Activated CD4-positive, alpha-beta T cell treated with anti-CD3 and anti-CD28 coated beads, Interleukin-2, amount 50 U/mL, for 48 hours (primary cell): ENCODE data around the gene CTNNBIP1.

ENCODE experiments used
- DNase-seq, 2 experiments: peaks; one replicate each; pipeline ENCODE4 v3.0.0-alpha.2; 2020

The CTNNBIP1 gene

GRCh38 chr1:9852004-9852403 is 58.1 kb downstream of the CTNNBIP1 start:
- no peak for DNase-seq

GRCh38 chr1:9850442-9851162 is 59.5 kb downstream of the CTNNBIP1 start:
- no peak for DNase-seq

- no peak for DNase-seq
Measured at GRCh38 chr1:9849691-9850441, 60.2 kb downstream of the CTNNBIP1 start.

GRCh38 chr1:9848022-9848421 is 62.0 kb downstream of the CTNNBIP1 start:
- DNase-seq = no peak

GRCh38 chr1:9847269-9847668 is 62.8 kb downstream of the CTNNBIP1 start:
- no peak for DNase-seq

GRCh38 chr1:9846611-9847171 is 63.4 kb downstream of the CTNNBIP1 start:
- DNase-seq = no peak

- no peak for DNase-seq
Measured at GRCh38 chr1:9845914-9846313, 64.2 kb downstream of the CTNNBIP1 start.

GRCh38 chr1:9844756-9845155 is 65.3 kb downstream of the CTNNBIP1 start:
- DNase-seq = no peak

- no peak for DNase-seq
Measured at GRCh38 chr1:9844106-9844505, 66.0 kb downstream of the CTNNBIP1 start.

- no peak for DNase-seq
Measured at GRCh38 chr1:9843576-9843945, 66.5 kb downstream of the CTNNBIP1 start.

- no peak for DNase-seq
Measured at GRCh38 chr1:9842781-9843575, 67.1 kb downstream of the CTNNBIP1 start.

GRCh38 chr1:9842073-9842711 is 67.9 kb downstream of the CTNNBIP1 start:
- DNase-seq = no peak

- no peak for DNase-seq
Measured at GRCh38 chr1:9841460-9841859, 68.6 kb downstream of the CTNNBIP1 start.

GRCh38 chr1:9840176-9840575 is 69.9 kb downstream of the CTNNBIP1 start:
- DNase-seq = no peak

GRCh38 chr1:9838946-9839345 is 71.1 kb downstream of the CTNNBIP1 start:
- no peak for DNase-seq

- DNase-seq = no peak
Measured at GRCh38 chr1:9836632-9836960, 73.5 kb downstream of the CTNNBIP1 start.

GRCh38 chr1:9835758-9836631 is 74.1 kb downstream of the CTNNBIP1 start:
- no peak for DNase-seq

GRCh38 chr1:9835404-9835757 is 74.7 kb downstream of the CTNNBIP1 start:
- no peak for DNase-seq

- no peak for DNase-seq
Measured at GRCh38 chr1:9833632-9834031, 76.4 kb downstream of the CTNNBIP1 start.

- peak; percentile 11 to 24 for DNase-seq
Measured at GRCh38 chr1:9827558-9828185, 82.4 kb downstream of the CTNNBIP1 start.

GRCh38 chr1:9826616-9827015 is 83.5 kb downstream of the CTNNBIP1 start:
- no peak for DNase-seq

GRCh38 chr1:9826087-9826486 is 84.0 kb downstream of the CTNNBIP1 start:
- DNase-seq = no peak
